ENCODE measurements around the gene JAKMIP1.

DNA sequence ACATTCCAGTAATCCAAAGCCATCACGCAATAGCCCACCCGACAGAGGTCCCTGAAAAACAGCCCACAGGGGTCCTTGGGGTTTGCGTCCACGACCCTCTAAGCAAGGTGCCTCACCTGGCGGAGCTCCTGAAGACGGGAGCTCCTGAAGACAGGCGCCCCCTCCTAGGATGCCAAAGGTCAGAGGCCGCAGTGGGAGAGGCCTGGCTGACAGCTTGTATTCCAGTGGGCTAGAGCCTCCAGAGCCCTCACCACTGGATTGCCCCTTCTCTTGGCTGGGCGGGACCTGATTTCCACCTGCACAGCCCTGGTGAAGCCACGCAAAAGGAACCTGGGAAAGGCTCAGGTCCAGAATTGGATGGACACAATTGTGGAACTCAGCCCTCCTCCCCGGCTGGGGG is 39.6 kb upstream of the JAKMIP1 start:
- TF ChIP-seq, protein P1, sequence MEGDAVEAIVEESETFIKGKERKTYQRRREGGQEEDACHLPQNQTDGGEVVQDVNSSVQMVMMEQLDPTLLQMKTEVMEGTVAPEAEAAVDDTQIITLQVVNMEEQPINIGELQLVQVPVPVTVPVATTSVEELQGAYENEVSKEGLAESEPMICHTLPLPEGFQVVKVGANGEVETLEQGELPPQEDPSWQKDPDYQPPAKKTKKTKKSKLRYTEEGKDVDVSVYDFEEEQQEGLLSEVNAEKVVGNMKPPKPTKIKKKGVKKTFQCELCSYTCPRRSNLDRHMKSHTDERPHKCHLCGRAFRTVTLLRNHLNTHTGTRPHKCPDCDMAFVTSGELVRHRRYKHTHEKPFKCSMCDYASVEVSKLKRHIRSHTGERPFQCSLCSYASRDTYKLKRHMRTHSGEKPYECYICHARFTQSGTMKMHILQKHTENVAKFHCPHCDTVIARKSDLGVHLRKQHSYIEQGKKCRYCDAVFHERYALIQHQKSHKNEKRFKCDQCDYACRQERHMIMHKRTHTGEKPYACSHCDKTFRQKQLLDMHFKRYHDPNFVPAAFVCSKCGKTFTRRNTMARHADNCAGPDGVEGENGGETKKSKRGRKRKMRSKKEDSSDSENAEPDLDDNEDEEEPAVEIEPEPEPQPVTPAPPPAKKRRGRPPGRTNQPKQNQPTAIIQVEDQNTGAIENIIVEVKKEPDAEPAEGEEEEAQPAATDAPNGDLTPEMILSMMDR (IDR thresholded peaks at IDR 0.05): no peak
- TF ChIP-seq EZH2 (IDR thresholded peaks at IDR 0.05) (no peak), EZH2phosphoT487 (IDR thresholded peaks at IDR 0.05) (no peak)

Measured in neural progenitor cell (in vitro differentiated cells).